ENCODE measurements around the gene MRPL38.

Gene MRPL38

GRCh38 chr17:75885431-75885830 lies 19.3 kb downstream of the MRPL38 start:
- Histone ChIP-seq H3K4me1 (ENCODE audit: insufficient read depth, poor library complexity, severe bottlenecking) (no peaks in the 10 kb centered on the region), H3K27ac (ENCODE audit: poor library complexity, severe bottlenecking) (no peak overlapping the region), H3K4me3 (ENCODE audit: severe bottlenecking) (no peak overlapping the region), H3K9me3 (ENCODE audit: severe bottlenecking) (no peaks in the 10 kb centered on the region), H3K36me3 (ENCODE audit: low read depth) (peaks cover 9% of the 10 kb centered on the region; the same call in 1 of the 2 replicates), H3K27me3 (ENCODE audit: insufficient read depth, poor library complexity, severe bottlenecking) (no peaks in the 10 kb centered on the region)
- TF ChIP-seq, protein P1, sequence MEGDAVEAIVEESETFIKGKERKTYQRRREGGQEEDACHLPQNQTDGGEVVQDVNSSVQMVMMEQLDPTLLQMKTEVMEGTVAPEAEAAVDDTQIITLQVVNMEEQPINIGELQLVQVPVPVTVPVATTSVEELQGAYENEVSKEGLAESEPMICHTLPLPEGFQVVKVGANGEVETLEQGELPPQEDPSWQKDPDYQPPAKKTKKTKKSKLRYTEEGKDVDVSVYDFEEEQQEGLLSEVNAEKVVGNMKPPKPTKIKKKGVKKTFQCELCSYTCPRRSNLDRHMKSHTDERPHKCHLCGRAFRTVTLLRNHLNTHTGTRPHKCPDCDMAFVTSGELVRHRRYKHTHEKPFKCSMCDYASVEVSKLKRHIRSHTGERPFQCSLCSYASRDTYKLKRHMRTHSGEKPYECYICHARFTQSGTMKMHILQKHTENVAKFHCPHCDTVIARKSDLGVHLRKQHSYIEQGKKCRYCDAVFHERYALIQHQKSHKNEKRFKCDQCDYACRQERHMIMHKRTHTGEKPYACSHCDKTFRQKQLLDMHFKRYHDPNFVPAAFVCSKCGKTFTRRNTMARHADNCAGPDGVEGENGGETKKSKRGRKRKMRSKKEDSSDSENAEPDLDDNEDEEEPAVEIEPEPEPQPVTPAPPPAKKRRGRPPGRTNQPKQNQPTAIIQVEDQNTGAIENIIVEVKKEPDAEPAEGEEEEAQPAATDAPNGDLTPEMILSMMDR (IDR thresholded peaks at IDR 0.05; ENCODE audit: poor library complexity, severe bottlenecking) = no peak
- DNase-seq (ENCODE audit: low spot score) = no peak
- no peak for ATAC-seq (ENCODE audit: low read depth)

- Histone ChIP-seq H3K4me1 (ENCODE audit: insufficient read depth, poor library complexity, severe bottlenecking) (peaks cover under 1% of the 10 kb centered on the region), H3K9me3 (ENCODE audit: severe bottlenecking) (no peaks in the 10 kb centered on the region), H3K36me3 (ENCODE audit: low read depth) (no peaks in the 10 kb centered on the region), H3K27ac (ENCODE audit: poor library complexity, severe bottlenecking) (no peak overlapping the region), H3K27me3 (ENCODE audit: insufficient read depth, poor library complexity, severe bottlenecking) (no peaks in the 10 kb centered on the region), H3K4me3 (ENCODE audit: severe bottlenecking) (no peak overlapping the region)
- ATAC-seq (ENCODE audit: low read depth) = no peak
- TF ChIP-seq, protein P1 (IDR thresholded peaks at IDR 0.05; ENCODE audit: poor library complexity, severe bottlenecking) = no peak
- no peak for DNase-seq (ENCODE audit: low spot score)
These were observed 22.8 kb downstream of the MRPL38 start for GRCh38 chr17:75881678-75882454.

- H3K36me3 ChIP-seq (ENCODE audit: low read depth) = peaks cover 4% of the 10 kb centered on the region; the same call in 1 of the 2 replicates
- H3K27me3 ChIP-seq (ENCODE audit: insufficient read depth, poor library complexity, severe bottlenecking) = no peaks in the 10 kb centered on the region
- no peak for ATAC-seq (ENCODE audit: low read depth)
- H3K4me3 ChIP-seq (ENCODE audit: severe bottlenecking) = no peak overlapping the region
- H3K27ac ChIP-seq (ENCODE audit: poor library complexity, severe bottlenecking) = no peak overlapping the region
- H3K9me3 ChIP-seq (ENCODE audit: severe bottlenecking) = no peaks in the 10 kb centered on the region
- no peak for DNase-seq (ENCODE audit: low spot score)
- TF ChIP-seq, protein P1 (IDR thresholded peaks at IDR 0.05; ENCODE audit: poor library complexity, severe bottlenecking) = no peak
- H3K4me1 ChIP-seq (ENCODE audit: insufficient read depth, poor library complexity, severe bottlenecking) = peaks cover 15% of the 10 kb centered on the region
These were observed 24.4 kb downstream of the MRPL38 start for GRCh38 chr17:75880266-75880665.

DNA sequence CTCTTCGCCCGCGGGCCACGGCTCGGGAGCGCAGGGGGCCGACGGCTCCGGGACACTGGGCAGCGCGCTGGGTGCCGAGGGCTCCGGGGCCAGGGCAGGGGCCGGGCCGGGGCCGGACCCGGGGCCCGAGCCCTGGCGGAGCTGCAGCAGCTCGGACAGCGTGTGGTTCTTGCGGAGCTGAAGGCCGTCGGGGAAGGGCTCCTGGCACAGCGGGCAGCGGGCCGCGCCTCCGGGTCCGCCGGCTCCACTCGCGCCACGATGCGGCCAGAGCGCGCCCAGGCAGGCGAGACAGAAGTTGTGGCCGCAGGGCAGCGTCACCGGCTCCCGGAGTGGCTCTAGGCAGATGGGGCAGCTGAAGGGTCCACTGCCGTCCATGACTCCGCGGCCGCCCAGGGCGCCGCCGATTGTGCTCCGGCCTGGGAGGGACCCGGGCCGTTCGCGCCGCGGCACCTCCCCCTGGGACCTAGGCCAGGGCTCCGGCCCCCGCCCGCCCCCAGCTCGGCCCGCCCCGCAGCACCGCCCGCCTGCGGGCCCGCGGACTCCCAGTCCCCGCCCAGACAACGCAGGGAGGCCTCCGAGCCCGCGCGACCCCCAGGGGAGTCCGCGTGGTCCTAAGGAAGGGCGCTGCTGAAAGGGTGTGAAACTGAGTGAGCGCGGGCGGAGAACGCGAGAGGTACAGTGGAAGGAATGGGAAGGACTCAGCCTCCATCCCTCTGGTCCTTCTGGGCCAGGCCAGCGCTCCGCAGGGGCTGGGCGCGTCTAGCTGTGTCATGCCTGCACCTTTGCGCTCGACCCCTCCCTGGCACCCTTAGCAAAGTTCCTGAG lies 26.3 kb downstream of the MRPL38 start, which contains the start of gene TRIM47:
TRIM47 (minus strand) TSS at position 408 of the 825 bp plus-strand sequence; CDS start at position 375, 33 bp downstream.
- TF ChIP-seq, protein P1 (IDR thresholded peaks at IDR 0.05; ENCODE audit: poor library complexity, severe bottlenecking) = peak; percentile 6
- DNase-seq (ENCODE audit: low spot score) (peak; percentile 74), ATAC-seq (ENCODE audit: low read depth) (peak; percentile 35)
- H3K27ac ChIP-seq (ENCODE audit: poor library complexity, severe bottlenecking) = peak within 1 kb of the TSS; percentile 96
- H3K4me1 ChIP-seq (ENCODE audit: insufficient read depth, poor library complexity, severe bottlenecking) = peaks cover 18% of the 10 kb centered on the region
- peaks cover 18% of the 10 kb centered on the region for H3K36me3 ChIP-seq (ENCODE audit: low read depth)
- no peaks in the 10 kb centered on the region for H3K27me3 ChIP-seq (ENCODE audit: insufficient read depth, poor library complexity, severe bottlenecking)
- H3K9me3 ChIP-seq (ENCODE audit: severe bottlenecking) = no peaks in the 10 kb centered on the region
- H3K4me3 ChIP-seq (ENCODE audit: severe bottlenecking) = peak within 1 kb of the TSS; percentile 49
